Epidermal melanocyte (primary cell): Measurements from ENCODE around the gene NFATC4.
"Not testable (repeated sequence)": the region's sequence is repeated elsewhere in the genome, so short reads cannot be mapped to it uniquely, and the experiment has no call there.

Experiments used
- DNase-seq: peaks from one replicate; pipeline ENCODE4 v3.0.0; 2011; ENCODE audit warnings: low spot score; ENCODE audit not compliant: insufficient read length

NFATC4 gene

DNA sequence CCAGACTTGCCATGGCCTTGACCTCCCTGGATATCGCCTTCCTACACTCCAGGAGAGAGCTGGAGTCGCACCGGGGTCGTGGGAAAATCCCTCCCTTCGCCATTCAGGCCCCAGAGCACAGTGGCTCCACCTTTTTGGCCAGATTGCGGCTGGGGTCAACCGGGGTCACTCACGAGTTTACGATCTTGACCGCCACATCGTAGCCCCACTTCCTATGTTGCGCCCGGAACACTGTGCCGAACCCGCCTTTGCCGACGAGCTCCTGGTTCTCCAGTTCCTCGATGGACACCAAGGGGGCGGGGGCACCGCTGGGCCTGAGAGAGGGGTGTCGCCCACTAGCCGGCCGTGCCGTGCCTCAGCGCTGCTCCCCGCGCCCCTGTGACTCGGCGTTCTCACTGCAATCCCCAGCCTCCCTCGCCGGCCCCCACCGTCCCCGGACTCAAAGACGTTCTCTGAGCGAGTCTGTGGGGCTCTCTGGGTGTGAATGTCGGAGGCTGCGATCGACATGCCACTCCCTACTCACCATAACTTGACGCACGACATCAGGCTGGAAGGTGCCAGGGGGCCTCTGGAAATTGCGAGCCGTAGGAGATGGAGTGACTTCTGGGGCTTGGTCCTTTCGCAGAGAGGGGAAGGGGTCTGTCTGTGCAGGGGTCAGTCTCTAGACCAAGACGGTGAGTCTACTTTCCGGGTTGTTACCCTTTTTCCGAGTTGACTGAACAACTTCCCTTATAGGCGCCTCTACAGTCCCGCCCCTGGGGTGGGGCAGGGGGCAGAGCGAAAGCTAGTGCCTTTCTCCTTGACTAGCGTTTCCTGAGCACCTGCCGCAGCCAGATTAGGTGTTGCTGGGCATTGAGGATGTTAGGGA is 28.5 kb upstream of the NFATC4 start, which contains the start of gene RIPK3:
Gene RIPK3 (minus strand): TSS at position 708 of the 868 bp plus-strand sequence. CDS start 165 bp downstream, at position 543.
- no peak for DNase-seq

DNA sequence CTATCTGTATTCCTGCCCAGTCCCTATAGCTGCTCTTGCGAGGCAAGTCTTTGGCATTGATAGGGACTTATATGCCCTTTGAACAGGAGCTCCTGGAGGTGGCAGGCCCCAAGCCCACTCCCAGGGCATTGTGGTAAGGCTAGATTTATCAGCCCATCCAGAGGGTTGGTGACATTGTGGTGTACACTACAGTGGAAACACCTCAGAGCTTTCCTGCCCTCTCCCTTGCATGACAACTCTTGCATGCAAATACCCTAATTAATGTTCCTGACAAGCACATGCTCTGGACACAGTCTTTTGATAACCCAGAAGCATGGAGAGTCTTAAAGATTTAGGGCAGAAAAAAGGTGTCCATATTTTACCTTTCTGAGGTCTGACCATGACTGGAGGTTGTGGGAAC is 27.4 kb upstream of the NFATC4 start:
- DNase-seq, result no peak

DNA sequence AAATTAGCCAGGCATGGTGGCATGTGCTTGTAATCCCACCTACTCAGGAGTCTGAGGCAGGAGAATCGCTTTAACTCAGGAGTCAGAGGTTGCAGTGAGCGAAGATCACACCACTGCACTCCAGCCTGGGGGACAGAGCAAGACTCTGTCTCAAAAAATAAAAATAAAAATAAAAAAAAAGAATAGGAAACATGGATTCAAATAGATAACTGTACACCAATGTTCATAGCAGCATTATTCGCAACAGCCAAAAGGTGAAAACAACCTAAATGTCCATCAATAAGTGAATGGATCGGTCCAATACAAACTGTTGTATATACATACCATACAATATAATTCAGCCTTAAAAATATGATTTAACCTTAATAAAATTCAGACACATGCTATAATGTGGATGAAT is 25.1 kb upstream of the NFATC4 start:
- DNase-seq, result no peak

DNA sequence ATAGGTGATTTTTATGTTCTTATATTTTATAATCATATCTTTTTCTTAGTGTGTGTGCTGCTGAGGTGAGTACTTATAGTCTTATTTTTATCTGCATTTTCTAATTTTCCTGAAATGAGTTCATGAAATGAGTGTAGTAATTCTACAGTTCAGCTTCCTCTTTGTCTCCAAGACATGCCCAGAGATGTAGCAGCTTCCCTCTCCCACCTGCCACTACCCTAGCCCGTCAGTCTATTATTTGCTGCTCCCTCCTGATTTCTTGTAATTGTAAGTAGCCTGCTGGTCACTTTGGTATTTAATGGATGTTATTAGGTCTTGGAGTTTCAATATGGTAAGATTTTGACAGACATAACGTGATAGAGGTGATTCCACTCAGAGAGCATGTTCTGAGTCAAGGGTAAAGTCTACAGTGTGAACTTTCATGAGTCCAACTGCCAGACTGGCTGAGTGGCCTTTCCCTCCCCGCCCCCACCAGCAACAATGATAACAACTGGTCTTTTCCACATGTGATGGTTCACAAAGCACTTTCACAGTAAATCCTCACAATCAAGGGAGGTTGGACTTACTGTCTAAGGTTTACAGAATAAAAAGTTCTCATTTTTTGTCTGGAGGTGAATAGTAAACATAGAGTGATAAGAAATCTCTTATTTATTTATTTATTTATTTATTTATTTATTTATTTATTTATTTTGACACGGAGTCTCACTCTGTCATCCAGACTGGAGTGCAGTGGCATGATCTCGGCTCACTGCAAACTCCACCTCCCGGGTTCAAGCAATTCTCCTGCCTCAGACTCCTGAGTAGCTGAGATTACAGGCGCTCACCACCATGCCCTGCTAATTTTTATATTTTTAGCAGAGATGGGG is 24.0 kb upstream of the NFATC4 start:
- DNase-seq, result no peak

DNA sequence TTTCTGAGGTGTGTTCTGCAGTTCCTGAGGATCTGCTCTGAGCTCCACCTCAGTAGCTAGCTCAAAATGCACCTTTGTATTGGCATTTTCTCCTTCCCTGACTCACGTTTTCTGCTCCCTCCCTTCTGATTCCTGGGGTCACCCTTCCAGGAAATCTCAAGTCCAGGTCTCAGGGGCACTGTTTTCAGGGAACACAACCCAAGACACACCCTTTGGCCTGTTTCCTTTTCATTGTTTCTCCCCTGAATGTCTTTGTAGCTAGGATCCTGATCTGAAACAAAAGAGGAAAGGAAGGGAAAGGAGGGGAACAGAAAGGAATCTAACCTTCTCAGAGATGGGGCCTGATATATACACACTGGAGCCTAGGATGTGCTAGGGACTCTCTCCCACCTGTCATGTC is 20.9 kb upstream of the NFATC4 start:
- no peak for DNase-seq

DNA sequence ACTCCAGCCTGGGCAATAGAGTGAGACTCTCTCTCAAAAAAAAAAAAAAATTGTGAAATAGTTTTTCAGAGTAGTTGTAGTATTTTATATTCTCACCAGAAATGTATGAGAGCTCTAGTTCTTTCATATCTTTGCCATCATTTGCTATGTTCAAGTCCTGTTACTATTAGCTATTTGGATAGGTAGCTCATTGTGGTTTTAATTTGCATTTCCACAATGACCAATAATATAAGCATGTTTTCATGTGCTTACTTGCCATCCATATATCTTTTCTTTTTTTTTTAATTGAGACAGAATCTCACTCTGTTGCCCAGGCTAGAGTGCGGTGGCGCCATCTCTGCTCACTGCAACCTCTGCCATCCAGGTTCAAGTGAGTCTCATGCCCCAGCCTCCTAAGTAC is 19.8 kb upstream of the NFATC4 start:
- DNase-seq, result no peak

DNA sequence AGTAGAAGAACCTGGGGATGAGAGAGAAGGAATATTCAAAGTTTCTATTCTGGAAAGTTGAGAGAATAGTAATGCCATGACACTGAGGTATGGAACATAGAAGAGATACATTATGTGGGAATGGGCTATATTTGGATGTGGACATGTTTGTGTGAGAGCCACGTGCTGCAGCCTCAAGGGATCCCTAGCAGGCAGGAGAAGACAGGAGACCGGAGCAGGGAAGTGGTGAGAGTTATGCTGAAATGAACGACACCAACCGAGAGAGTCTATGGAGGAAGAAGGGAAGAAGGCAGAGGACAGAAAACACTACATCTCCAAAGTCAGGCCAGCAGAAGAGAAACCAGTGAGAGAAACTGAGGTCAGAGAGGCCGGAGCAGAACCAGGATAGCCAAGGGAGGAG is 18.2 kb upstream of the NFATC4 start:
- DNase-seq, result no peak

DNA sequence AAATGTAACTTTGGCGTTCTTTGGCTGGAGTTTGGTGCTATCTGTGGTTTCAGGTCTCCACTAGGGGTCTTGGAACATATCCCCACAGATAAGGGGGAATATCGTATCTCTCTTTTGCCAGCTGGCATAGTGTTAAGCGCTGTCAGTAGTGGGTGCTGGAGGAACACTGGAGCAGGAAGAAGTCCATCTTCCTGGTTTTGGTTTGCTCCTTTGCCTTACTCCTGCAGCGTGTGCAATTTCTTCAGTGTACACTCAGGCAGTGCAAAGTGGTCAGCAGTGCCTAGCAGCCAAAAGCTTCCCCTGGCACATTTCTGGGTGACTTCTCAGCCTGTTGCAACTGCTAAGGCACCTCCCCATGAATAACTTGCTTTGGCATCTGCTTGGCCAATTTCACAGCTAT is 16.5 kb upstream of the NFATC4 start:
- DNase-seq, result no peak

DNA sequence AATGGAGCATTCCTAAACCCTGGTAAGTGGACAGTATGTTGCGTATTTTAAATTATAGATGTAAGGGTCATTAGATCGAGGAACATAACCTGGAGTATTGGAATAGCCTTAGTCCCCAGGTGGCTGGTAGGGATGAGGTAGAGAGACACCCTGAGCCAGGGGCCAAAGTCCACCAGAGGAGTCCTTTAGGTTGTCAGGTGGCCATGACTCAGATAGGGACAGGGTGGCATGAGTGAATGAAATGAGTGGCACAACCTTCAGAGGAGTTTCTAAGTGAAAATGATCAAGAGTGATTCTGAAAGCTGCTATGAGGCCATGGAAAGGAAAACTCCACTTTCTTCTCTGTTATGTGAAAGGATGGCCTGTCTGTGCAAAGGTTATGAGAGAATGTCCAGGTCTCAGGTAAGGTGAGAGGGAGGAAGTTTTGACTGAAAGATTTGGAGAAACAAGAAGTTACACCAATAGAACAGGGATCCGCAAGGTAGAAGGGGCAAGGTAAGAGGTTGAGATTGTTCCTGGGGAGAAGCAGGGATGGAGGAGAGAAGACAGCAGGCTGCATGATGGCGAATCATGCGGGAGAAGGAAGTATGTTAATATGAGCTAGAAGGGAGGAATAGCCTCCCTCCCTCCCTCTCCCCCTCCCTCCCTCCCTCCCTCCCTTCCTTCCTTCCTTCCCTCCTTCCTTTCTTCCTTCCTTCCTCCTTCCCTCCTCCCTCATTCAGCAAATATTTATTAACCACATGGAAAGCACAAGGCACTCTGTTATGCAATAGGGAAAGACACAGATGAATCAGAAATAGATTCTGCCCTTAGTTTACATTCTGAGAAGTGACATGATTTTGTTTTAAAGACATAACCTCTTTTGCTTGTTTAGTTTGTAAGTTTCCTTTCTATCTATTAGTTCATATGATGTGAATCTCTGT is 14.2 kb upstream of the NFATC4 start:
- no peak for DNase-seq

DNA sequence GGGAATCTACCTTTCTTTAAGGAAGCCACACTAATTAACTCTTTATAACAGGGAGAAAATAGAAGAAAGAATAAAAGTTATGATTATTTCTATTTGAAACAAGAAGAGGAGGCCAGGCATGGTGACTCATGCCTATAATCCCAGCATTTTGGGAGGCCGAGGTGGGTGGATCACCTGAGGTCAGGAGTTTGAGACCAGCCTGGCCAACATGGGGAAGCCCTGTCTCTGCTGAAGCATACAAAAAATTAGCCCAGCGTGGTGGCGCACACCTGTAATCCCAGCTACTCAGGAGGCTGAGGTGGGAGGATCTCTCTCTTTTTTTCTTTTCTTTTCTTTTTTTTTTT is 13.5 kb upstream of the NFATC4 start:
- not testable (repeated sequence) for DNase-seq

DNA sequence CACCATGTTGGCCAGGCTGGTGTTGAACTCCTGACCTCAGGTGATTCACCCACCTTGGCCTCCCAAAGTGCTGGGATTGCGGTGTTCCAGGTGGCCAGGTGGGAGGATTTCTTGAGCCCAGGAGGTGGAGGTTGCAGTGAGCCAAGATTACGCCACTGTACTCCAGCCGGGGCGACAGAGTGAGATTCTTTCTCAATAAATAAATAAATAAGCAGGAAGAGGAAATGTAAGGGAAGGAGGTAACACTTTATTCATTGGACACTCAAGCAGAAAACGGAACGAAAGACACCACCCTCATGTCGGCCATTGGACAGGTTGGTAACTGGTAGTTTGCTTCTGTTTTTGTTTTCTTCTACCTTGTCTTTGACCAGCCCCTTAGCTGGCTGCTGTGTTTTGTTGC is 13.0 kb upstream of the NFATC4 start:
- DNase-seq, result no peak

DNA sequence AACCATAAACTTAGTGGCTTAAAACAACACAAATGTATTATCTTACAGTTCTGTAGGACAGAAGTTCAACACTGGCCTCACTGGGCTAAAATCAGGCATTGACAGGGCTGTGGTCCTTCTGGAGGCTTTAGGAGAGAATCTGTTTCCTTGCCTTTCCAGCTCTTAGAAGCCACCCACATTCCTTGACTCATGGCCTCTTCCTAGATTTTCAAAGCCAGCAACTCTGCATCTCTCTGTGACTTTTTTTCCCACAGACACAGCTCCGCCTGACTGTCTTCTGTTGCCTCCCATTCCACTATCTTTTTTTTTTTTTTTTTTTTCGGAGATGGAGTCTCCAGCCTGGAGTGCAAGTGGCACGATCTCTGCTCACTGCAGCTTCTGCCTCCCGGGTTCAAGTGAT is 11.8 kb upstream of the NFATC4 start:
- DNase-seq, result no peak

DNA sequence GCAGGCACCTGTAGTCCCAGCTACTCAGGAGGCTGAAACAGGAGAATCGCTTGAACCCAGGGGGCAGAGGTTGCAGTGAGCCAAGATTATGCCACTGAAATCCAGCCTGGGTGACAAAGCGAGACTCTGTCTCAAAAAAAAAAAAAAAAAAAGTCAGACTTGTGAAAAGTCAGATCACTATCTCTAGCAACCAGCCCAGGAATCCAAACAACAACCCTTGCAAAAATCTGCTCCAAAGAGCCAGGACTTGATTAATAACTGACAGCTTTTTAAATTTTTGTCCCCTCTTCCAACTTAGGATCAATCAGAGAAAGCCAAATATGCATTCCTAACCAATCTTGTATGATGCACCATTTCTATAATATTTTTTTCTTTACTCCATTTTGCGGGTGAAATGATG is 7.7 kb upstream of the NFATC4 start:
- DNase-seq, result no peak

DNA sequence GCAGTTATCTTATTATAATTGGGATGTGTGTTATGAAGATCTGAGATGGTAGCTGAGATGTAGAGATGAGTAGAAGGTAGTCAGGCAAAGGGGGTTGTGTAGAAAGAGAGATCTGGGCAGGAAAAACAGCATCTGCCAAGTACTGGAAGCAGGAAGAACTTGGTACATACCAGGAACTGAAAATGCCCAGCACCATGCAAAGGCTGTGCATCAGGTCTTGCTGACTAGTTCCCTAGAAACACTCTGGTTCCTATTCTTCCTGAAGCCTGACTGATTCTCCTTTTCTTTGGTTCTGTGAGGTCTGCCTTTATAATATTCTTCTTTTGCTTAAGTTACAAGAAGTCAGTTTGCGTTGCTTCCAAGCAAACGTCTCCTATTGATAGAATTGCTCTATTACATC is 6.7 kb upstream of the NFATC4 start:
- no peak for DNase-seq

DNA sequence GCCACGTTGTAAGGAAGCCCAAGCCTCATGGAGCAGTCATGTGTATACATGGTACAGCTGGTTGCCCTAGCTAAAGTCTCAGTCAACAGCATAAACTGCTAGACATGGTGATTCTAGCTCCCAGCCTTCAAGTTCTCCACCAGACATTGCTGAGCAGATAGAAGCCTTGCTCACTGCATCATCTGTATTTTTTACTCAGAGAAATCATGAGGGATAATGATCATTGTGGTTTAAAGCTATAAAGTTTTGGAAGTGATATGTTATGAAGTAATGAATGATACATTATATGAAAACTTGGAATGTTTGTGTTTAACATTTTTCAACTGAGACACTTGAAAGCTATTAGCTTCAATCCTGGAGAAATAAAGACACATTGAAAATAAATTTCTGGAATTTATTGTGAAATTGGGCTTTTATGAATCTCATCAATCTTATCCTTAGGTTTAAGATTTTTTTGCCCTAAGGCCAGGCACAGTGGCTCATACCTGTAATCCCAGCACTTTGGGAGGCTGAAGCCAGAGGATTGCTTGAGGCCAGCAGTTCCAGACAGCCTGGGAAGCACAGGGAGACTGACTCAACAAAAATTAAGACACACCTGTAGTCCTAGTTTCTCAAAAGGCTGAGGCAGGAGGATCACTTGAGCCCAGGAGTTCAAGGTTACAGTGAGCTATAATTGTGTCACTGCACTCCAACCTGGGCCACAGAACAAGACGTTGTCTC is 5.6 kb upstream of the NFATC4 start:
- DNase-seq, result no peak

DNA sequence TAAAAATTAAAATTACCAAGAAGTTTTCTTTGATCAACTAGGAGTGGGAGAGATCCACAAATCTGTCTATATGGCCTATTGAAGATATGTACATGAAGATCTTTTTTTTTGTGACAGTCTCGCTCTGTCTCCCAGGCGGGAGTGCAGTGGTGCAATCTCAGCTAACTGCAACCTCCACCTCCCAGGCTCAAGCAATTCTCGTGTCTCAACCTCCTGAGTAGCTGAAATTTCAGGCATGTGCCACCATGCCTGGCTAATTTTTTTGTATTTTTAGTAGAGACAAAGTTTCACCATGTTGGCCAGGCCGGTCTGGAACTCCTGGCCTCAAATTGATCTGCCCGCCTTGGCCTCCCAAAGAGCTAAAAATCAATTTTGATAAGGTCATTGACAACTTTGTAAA is 4.6 kb upstream of the NFATC4 start:
- DNase-seq, result no peak

DNA sequence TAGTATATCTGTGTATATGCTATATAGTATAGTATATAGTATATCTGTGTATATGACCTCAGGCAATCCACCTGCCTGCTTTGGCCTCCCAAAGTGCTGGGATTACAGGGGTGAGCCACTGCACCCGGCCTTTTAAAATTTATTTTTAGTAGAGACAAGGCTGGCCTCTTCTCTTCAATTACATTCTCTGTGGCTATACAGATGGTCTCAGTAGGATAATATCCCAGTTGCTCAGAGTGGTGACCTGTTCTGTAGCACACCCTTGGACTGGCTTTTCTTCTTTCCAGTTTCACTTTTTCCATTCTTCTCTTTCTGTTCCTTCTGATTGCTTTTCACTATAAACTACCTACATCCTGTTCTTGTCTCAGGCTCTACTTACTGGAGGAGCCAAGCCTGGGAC is 3.1 kb upstream of the NFATC4 start:
- DNase-seq, result no peak

DNA sequence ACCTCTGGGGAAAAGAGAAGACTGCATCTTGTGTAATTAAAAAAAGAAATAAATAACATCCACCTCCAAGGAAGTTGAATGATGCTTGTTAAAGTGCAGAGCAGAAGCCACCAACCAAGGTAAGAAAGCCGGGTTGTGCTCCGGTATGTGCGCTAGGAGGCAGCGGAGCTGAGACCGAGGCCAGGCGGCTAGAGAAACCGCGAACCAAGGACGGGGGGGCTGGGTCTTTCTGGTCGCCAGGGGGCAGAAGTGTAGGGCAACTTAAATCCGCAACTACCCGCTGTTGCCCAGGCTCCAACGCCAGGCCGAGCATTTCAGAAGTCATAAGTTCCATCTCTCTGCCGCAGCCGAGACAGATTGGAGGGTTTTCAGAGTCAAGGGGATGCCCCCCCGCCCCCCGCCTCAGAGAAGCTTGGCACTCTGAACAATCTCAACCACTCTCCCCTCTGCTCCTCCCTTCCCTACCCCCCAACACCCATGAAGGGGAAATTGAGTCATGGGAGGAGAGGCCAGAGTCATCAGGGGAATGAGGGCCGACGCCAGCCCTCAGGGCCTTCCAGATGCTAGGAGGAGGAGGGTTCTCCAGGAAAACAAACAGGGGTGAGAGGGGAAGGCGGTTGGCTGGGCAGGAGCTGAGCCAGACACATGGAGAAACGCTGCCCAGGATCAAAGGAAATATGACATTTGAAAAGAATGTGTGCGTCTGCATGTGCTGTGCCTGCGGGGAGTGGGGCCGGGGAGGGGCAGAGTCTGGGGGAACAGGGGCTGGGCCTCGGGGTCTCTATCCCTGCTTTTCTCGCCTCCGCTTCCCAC is 2.2 kb upstream of the NFATC4 start:
- no peak for DNase-seq

DNA sequence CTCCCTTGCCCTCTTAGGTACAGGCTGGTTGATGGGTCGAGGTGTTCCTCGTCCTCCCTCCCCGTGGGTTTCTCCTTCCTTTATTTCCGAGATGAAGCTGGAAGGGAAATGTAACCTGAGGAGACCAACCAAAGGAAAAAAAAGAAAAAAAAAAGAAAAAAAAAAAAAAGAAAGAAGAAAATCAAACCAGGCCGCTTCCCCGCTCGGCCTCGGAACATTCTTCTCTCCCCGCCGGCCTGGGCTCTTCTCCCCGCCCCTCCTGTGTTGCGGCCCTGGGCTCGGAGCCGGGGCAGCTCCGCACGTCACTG is 1.6 kb upstream of the NFATC4 start:
- DNase-seq, result no peak
